Activated T-cell treated with anti-CD3 and anti-CD28 coated beads, Interleukin-2, amount 50 U/mL, for 4 hours (primary cell): ENCODE results near the gene NEMP2. TPM values are rescaled to one million over a fixed set of nuclear protein-coding genes. Genes with fewer than 3 reads are reported as not detected.
"Not testable (repeated sequence)": the region's sequence is repeated elsewhere in the genome, so short reads cannot be mapped to it uniquely, and the experiment has no call there.

ENCODE experiments used
- ATAC-seq, 2 donors: fragments of 200-7000 bp; cut with Tn5 transposase; one replicate each; pipeline ENCODE4 v1.10.0; 2021
- DNase-seq: peaks from one replicate; pipeline ENCODE4 v3.0.0-alpha.2; 2020
- H3K27me3 Mint-ChIP-seq: one replicate; pipeline ENCODE4 v1.8.0; 2021; ENCODE audit warnings: low read depth, mixed read lengths
- H3K36me3 Mint-ChIP-seq: one replicate; pipeline ENCODE4 v1.8.0; 2022; ENCODE audit warnings: mixed read lengths; ENCODE audit not compliant: insufficient read depth
- H3K4me1 Mint-ChIP-seq: one replicate; pipeline ENCODE4 v1.8.0; 2021; ENCODE audit warnings: low read depth, mixed read lengths
- H3K4me3 Mint-ChIP-seq: one replicate; pipeline ENCODE4 v1.8.0; 2021; ENCODE audit warnings: mild to moderate bottlenecking, moderate library complexity, mixed read lengths
- H3K9me3 Mint-ChIP-seq: one replicate; pipeline ENCODE4 v1.8.0; 2021; ENCODE audit warnings: mixed read lengths
- total RNA-seq, 3 donors: library from RNA; stranded (reverse); gene quantifications; one replicate each; pipeline ENCODE4 v1.2.1, GENCODE V29; 2021

Gene NEMP2
- total RNA-seq, 3 donors from 2014 or later: 6.8 to 8.6 (median 8.5) TPM

DNA sequence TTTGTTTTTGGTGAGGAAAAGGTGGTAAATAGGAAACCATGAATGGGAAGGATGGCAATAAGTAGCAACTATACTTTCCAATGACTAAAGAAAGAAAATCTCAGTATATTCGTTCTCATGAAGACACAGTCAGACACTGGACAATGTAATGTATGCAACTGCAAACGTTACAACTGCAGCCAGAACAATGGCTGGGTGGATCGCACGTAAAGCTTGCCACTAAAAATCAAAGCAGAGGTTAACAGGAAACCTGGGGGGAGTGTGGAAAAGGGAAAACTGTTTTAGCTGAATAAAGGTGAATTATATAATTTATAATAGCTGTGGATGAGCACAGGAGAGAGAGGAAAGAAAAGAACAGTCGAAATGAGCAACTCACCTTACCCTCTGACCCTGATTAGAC, 33.3 kb downstream of the NEMP2 start:
- Mint-ChIP-seq H3K4me3 (no peak overlapping the region), H3K27me3 (no peaks in the 10 kb centered on the region), H3K4me1 (peaks cover 11% of the 10 kb centered on the region), H3K36me3 (peaks cover 36% of the 10 kb centered on the region), H3K9me3 (no peaks in the 10 kb centered on the region)
- no peak for ATAC-seq
- DNase-seq: no peak

DNA sequence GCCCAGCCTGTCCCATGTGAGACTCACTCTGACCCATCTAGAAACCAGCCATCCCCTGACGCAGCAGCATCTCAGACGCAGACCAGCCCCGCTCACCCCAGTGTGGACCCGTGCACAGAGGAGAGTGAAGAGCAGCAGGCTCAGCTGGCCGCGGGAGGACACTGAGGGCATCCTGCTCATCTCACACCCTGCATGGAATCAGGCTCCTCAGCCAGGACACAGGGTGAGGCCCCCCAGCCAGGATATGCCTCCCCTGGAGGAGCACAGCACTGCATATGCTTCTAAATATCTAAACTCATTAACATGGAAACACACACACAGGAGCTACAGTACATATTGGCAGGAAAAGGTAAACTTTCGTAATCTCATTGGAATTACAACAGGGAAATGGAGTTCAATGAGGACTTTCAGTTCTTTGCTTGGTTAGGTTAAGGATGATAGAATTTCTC, 34.4 kb downstream of the NEMP2 start:
- H3K4me1 Mint-ChIP-seq: peaks cover 6% of the 10 kb centered on the region
- H3K27me3 Mint-ChIP-seq: no peaks in the 10 kb centered on the region
- ATAC-seq: no peak
- H3K9me3 Mint-ChIP-seq: no peaks in the 10 kb centered on the region
- peaks cover 41% of the 10 kb centered on the region for H3K36me3 Mint-ChIP-seq
- H3K4me3 Mint-ChIP-seq: no peak overlapping the region
- no peak for DNase-seq

DNA sequence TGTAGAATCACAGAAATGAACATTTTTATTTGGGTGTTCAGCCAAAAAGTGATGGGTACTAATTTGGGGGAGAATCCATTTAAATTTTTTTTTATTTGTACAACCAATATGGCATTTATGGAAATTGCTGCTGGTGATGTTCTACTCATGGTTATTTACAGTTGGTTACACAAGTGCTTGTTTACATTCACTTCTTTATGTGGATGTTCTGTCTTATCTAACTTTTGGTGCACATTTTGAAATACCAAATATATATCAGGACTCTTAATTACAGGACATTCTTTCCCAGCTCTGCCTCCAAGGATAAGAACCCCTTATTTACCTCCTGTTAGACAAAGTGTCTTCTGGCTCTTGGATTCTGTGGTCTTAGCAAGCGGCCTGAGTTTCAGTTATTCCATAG, 35.2 kb downstream of the NEMP2 start:
- H3K4me3 Mint-ChIP-seq: no peak overlapping the region
- H3K27me3 Mint-ChIP-seq: no peaks in the 10 kb centered on the region
- H3K9me3 Mint-ChIP-seq: no peaks in the 10 kb centered on the region
- ATAC-seq (no peak), DNase-seq (no peak)
- peaks cover 12% of the 10 kb centered on the region for H3K4me1 Mint-ChIP-seq
- H3K36me3 Mint-ChIP-seq: peaks cover 40% of the 10 kb centered on the region

DNA sequence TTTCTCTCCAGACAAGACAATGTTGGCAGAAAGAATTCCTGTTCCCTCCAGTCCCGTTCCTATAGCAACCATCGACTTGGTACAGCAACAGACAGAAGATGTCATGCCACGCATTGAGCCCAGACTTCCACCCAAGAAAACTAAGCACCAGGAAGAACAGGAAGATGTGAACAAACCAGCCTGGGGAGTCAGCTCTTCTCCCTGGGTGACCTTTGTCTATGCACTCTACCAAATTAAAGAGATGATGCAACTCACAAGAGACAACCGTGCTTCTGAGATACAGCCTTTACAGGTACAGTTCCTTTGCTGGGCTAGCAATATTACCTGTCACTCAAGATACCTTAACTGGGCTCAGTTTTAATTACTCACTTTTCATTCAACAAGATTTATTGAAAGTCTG, 37.1 kb downstream of the NEMP2 start:
- peaks cover 29% of the 10 kb centered on the region for H3K4me1 Mint-ChIP-seq
- no peak overlapping the region for H3K4me3 Mint-ChIP-seq
- ATAC-seq (no peak), DNase-seq (no peak)
- H3K9me3 Mint-ChIP-seq: peaks cover 4% of the 10 kb centered on the region
- peaks cover 41% of the 10 kb centered on the region for H3K36me3 Mint-ChIP-seq
- H3K27me3 Mint-ChIP-seq: no peaks in the 10 kb centered on the region

DNA sequence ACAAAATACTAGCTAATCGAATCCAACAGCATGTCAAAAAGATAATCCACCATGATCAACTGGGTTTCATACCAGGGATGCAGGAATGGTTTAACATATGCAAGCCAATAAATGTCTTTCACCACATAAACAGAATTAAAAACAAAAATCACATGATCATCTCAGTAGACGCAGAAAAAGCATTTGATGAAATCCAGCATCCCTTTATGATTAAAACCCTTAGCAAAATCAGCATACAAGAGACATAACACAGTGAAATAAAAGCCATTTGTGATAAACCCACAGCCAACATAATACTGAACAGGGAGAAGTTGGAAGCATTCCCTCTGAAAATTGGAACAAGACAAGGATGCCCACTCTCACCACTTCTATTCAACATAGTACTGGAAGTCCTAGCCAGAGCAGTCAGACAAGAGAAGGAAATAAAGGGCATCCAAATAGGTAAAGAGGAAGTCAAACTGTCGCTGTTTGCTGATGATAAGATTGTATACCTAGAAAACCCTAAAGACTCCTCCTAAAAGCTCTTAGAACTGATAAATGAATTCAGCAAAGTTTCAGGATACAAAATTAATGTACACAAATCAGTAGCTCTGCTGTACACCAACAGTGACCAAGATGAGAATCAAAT, 39.8 kb downstream of the NEMP2 start:
- peaks cover 13% of the 10 kb centered on the region for H3K9me3 Mint-ChIP-seq
- peaks cover 49% of the 10 kb centered on the region for H3K36me3 Mint-ChIP-seq
- peaks cover 27% of the 10 kb centered on the region for H3K4me1 Mint-ChIP-seq
- H3K4me3 Mint-ChIP-seq, ATAC-seq, DNase-seq, H3K27me3 Mint-ChIP-seq: not testable (repeated sequence)

- peaks cover 54% of the 10 kb centered on the region for H3K36me3 Mint-ChIP-seq
- H3K27me3 Mint-ChIP-seq: no peaks in the 10 kb centered on the region
- DNase-seq (no peak), ATAC-seq (no peak)
- H3K4me3 Mint-ChIP-seq: no peak overlapping the region
- H3K9me3 Mint-ChIP-seq: peaks cover 13% of the 10 kb centered on the region
- peaks cover 43% of the 10 kb centered on the region for H3K4me1 Mint-ChIP-seq
Measured at GRCh38 chr2:190493095-190493494, 41.4 kb downstream of the NEMP2 start.

DNA sequence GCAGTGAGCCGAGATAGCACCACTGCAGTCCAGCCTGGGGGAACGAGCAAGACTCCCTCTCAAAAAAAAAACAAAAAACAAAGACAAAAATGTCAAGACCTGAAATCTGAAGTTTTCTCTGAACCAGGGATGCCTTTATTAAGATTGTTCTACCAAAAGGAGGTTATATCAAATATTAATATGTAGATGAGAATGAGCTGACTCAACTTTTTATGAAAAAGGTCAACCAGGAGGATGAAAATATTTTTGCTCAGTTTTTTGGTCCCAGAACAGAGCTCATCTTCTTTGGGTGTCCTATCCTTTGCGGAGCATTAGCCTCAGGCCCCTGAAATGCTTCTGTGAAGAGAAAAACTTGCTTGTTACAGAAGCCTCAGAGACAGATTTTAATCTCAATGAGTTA, 44.0 kb downstream of the NEMP2 start:
- Mint-ChIP-seq H3K36me3 (peaks cover 53% of the 10 kb centered on the region), H3K4me3 (no peak overlapping the region), H3K27me3 (no peaks in the 10 kb centered on the region), H3K4me1 (peaks cover 47% of the 10 kb centered on the region), H3K9me3 (peaks cover 13% of the 10 kb centered on the region)
- ATAC-seq (no peak), DNase-seq (no peak)

DNA sequence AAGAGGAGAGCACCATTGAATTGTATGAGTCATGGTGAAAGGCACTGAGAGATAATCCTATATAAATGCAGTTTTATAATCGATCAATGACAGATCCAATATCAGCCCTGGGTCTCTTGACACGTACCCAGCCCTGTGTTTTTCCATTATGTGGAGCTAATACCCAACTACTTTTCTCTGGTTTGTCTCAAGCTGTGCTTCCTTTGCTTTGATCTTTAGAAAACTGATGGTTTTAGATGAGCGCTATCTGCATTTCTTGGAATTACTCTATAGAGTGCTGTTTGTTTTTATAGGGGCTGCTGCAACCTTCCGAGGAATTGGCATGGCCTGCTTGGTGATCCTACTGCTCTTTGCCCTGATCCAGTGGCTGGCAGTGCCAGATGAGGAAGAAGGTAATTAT, 45.0 kb downstream of the NEMP2 start:
- H3K36me3 Mint-ChIP-seq: peaks cover 56% of the 10 kb centered on the region

DNA sequence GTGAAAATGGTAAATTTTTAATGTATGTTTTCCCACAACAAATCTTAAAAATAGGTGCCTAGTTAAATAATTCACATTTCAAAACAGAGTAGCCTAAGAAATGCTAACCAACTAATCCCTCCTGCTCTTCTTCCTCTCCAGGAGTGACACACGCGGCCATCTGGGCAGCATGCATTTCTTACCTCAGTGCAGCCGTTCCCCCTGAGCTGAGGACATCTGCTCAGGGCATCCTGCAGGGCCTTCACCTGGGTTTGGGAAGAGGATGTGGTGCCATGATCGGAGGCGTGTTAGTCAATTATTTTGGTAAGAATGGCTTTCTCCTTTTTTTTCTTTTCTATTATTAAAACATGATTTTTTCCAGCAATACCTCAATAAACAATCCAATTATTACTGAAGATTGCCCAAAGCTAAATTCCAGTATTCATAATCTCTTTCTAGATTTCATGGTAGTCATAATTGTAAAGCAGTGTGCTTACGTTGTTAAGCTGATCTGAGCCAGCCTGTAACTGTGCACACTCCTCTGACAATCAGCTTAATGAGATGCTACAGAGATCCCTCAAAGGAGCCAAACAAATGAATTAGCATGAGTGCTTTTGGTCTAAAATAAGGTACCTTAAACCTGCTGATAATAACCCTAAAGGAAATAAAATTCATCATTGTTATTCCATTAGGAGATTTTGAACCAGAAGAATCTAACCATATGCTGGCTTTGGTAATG, 45.8 kb downstream of the NEMP2 start:
- Mint-ChIP-seq H3K36me3 (peaks cover 56% of the 10 kb centered on the region), H3K4me3 (no peak overlapping the region), H3K27me3 (no peaks in the 10 kb centered on the region), H3K9me3 (peaks cover 13% of the 10 kb centered on the region), H3K4me1 (peaks cover 38% of the 10 kb centered on the region)
- DNase-seq (no peak), ATAC-seq (no peak)

More for the DNA sequence above, 45.0 kb downstream of the NEMP2 start:
- Mint-ChIP-seq H3K4me3 (no peak overlapping the region), H3K9me3 (peaks cover 13% of the 10 kb centered on the region), H3K27me3 (no peaks in the 10 kb centered on the region), H3K4me1 (peaks cover 43% of the 10 kb centered on the region)
- DNase-seq: no peak
- ATAC-seq: no peak

DNA sequence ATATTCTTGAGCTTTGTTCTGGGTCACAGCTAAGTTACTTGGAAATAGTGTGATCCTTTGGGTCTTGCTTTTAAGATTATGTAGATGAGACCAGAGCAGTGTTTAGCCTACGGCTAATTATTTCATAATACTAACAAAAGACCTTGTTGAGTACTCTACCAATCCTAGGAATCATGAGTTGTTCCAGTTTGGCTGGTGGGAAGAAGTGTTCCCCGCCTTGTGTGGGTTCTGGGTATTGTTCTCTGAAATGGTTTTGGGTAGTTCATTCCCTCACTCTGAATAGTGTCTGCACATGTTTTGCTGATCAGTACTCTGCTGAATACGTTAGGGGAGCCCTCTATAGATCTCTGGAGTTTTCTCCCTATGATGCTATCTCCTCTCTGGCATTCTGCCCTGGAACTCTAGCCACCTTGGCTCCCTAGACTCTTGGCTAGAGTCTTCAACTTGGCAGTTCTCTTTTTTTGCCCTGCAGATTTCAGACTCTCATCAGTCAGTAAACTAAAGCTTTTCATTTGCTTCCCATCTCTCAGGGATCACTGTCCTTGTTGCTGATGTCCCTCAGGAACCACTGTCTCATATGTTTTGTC, 48.4 kb downstream of the NEMP2 start:
- Mint-ChIP-seq H3K4me3 (no peak overlapping the region), H3K27me3 (no peaks in the 10 kb centered on the region), H3K36me3 (peaks cover 38% of the 10 kb centered on the region), H3K9me3 (no peaks in the 10 kb centered on the region), H3K4me1 (peaks cover 27% of the 10 kb centered on the region)
- ATAC-seq (no peak), DNase-seq (no peak)

GRCh38 chr2:190482451-190482850, 52.1 kb downstream of the NEMP2 start:
- DNase-seq: no peak
- peaks cover 18% of the 10 kb centered on the region for H3K36me3 Mint-ChIP-seq
- no peaks in the 10 kb centered on the region for H3K9me3 Mint-ChIP-seq
- H3K4me3 Mint-ChIP-seq: no peak overlapping the region
- no peak for ATAC-seq
- peaks cover 12% of the 10 kb centered on the region for H3K4me1 Mint-ChIP-seq
- no peaks in the 10 kb centered on the region for H3K27me3 Mint-ChIP-seq

DNA sequence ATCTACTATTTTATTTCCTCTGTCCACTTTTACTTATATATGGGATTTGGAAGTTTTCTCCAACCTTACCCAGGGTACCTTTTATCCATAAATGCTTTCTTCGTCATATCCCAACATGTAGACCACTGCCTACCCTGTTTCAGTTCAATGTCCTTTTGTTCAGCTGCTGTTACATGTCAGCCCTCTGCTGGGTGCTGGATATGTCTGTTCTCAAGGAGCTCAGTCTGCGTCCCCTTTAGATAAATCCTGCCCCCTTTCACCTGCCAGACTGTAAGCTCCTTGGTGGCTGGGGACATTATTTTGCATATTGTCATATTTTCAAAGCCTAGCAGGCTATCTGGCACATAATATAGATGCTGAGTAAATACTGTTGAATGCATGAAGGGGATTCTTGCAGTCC, 53.2 kb downstream of the NEMP2 start:
- no peak overlapping the region for H3K4me3 Mint-ChIP-seq
- H3K36me3 Mint-ChIP-seq: peaks cover 17% of the 10 kb centered on the region
- H3K9me3 Mint-ChIP-seq: no peaks in the 10 kb centered on the region
- ATAC-seq (no peak), DNase-seq (no peak)
- peaks cover 12% of the 10 kb centered on the region for H3K4me1 Mint-ChIP-seq
- H3K27me3 Mint-ChIP-seq: no peaks in the 10 kb centered on the region

DNA sequence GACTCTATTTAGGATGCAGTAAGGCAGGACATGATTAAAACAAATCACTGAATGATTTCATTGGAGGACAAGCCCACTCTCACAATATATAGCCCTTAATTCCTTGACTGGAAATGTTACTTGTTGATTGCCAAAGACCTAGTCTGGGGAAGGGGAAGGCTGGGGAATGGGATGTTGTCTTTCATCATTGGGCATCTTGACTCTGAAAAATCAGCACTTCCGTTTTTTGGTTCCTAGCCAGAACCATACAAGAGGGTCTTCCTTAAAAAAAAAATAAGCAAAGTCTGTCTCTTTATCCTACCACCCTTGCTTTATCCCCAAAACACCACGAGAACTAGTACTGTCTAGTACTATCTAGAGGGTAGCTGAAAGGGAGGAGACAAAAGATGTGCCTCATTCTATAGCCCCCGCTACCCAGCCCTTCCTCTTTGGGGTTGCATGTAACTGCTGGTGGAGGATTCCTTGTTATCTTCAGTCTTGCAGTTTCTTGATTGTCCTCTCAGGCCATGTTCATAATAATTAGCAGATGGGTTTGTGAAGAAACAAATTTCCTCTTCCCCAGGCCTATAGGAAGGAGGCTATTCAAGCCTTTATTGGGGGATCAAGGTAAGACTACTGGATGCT, 55.8 kb downstream of the NEMP2 start:
- ATAC-seq (no peak), DNase-seq (no peak)
- H3K4me1 Mint-ChIP-seq: peaks cover 8% of the 10 kb centered on the region
- H3K27me3 Mint-ChIP-seq: no peaks in the 10 kb centered on the region
- H3K4me3 Mint-ChIP-seq: no peak overlapping the region
- H3K9me3 Mint-ChIP-seq: no peaks in the 10 kb centered on the region
- H3K36me3 Mint-ChIP-seq: peaks cover 13% of the 10 kb centered on the region

- Mint-ChIP-seq H3K27me3 (no peaks in the 10 kb centered on the region), H3K4me1 (peaks cover 8% of the 10 kb centered on the region), H3K9me3 (no peaks in the 10 kb centered on the region), H3K4me3 (no peak overlapping the region), H3K36me3 (peaks cover 15% of the 10 kb centered on the region)
- no peak for ATAC-seq
- DNase-seq: no peak
Measured at GRCh38 chr2:190477661-190478454, 56.7 kb downstream of the NEMP2 start.
